NB4 (cell line): ENCODE results near the gene SCLY.
"Not testable (repeated sequence)": the region's sequence is repeated elsewhere in the genome, so short reads cannot be mapped to it uniquely, and the experiment has no call there.

Source experiments
- CTCF ChIP-seq: IDR thresholded peaks from one replicate; pipeline ENCODE4 v1.5.1; 2012; ENCODE audit warnings: low read depth, low read length
- POLR2A ChIP-seq: IDR thresholded peaks from 2 replicates; pipeline ENCODE4 v1.6.1; 2011; ENCODE audit warnings: mild to moderate bottlenecking; ENCODE audit not compliant: insufficient read length; ENCODE audit errors: extremely low read depth
- TF ChIP-seq, protein P1 (sequence below): IDR thresholded peaks from 2 replicates; pipeline ENCODE4 v1.6.1; 2011; ENCODE audit warnings: low read depth, low read length

GRCh38 chr2:238115709-238116108 lies 54.9 kb downstream of the SCLY start:
- not testable (repeated sequence) for TF ChIP-seq CTCF, POLR2A
- TF ChIP-seq, protein P1, sequence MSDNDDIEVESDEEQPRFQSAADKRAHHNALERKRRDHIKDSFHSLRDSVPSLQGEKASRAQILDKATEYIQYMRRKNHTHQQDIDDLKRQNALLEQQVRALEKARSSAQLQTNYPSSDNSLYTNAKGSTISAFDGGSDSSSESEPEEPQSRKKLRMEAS, result not testable (repeated sequence)
